22Rv1 (cell line): ENCODE data around the gene NSUN7.

ENCODE experiments used
- H3K27ac ChIP-seq: fragments of 450-650 bp; 2 replicates; pipeline ENCODE4 v1.5.1; 2017
- CTCF ChIP-seq: fragments of 450-650 bp; IDR thresholded peaks from 2 replicates; pipeline ENCODE4 v1.5.1; 2017; ENCODE audit warnings: mild to moderate bottlenecking
- ZFX ChIP-seq: fragments of 450-650 bp; IDR thresholded peaks from 2 replicates; pipeline ENCODE4 v1.6.1; 2017; ENCODE audit warnings: antibody characterized with exemption, borderline replicate concordance

The NSUN7 gene

GRCh38 chr4:40718586-40718985 is 31.2 kb upstream of the NSUN7 start:
- TF ChIP-seq ZFX (no peak), CTCF (no peak)
- H3K27ac ChIP-seq = peak overlapping the region; percentile 29; the same call in 1 of the 2 replicates

GRCh38 chr4:40719008-40719623 is 30.6 kb upstream of the NSUN7 start:
- peak overlapping the region; percentile 29; the same call in 1 of the 2 replicates for H3K27ac ChIP-seq
- peak; percentile 82 for TF ChIP-seq CTCF
- no peak for TF ChIP-seq ZFX

DNA sequence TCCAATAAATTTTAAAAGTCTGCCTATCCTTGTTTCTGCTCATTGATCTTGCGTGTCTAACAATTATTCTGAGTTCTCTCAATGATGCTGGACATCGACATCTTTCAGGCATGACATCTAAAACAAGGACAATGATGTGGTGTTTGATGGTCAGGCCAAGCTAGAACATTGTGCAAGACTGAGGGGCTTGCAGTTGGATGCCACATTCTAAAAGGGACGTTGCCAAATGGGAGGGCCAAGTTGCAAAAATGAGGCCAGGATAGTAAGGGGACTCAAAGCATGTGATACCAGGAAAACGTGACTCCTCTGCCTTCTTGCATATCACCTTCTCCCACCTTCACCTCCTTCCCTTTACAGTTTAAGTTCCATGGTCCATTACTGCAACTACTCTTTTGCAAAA is 29.4 kb upstream of the NSUN7 start:
- TF ChIP-seq ZFX = no peak
- TF ChIP-seq CTCF = no peak
- H3K27ac ChIP-seq = no peak overlapping the region

DNA sequence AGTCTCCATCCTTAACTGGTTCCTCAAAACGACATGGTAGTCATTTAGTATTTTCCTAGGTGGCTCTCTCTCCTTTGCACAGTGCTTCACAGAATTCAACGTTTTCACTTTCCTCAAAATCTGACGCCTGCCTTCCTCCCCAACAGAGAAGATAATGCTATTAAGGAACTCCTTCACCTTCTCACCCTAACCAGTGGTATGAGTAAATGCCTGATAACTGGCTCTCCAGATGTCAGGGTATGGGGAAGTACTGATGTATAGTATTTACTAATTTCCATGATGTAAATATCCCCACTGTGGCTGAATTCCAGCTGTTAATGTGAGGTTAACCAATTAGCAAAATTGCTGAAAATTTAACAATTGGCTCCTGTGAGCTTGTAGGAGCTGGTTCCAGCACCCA is 28.8 kb upstream of the NSUN7 start:
- H3K27ac ChIP-seq = no peak overlapping the region
- TF ChIP-seq ZFX (no peak), CTCF (no peak)

DNA sequence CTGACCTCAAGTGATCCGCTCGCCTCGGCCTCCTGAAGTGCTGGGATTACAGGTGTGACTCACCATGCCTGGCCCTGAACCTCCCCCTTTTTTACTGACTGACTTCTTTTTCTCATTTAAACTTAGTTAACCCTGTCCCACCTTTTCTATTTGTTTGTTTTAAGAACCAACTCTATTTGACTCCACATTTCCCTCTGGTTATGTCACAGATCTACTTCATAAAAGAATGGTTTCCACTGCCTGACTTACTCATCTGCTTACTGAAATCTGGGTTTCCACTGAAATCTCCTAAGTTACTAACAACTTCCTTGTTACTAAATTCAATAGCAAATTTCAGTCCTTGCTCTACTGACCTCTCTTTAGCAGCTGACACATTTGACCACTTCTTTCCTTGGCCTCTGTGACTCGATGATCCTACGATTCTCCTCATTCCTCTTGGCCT is 28.0 kb upstream of the NSUN7 start:
- no peak for TF ChIP-seq ZFX
- no peak for TF ChIP-seq CTCF
- H3K27ac ChIP-seq = no peak overlapping the region

DNA sequence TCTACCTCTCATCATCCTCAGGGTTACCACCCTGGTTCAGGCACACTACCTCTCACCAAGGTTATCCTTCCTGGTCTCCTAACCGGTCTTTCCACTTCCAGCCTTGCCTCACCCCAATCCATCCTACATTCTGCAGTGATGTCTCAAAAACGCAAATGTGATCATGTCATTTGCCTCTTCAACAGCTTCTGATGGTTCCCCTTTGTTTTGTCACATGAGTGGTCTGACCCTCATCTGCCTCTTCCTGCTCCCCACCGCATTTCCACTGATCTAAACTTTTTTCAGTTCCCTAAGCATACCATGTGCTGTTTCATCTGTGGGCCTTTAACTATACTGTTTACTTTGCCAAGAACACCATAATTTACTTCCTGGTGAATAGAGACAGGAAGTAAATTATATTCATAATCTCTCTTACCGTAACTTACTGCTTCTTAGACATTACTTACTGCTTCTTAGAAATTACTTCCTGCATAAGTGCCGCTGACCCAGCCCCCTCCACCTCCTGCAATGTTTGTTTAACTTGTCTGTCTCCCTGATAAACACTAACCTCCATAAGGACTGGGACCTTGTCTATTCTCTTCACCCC is 27.1 kb upstream of the NSUN7 start:
- no peak overlapping the region for H3K27ac ChIP-seq
- TF ChIP-seq ZFX (no peak), CTCF (no peak)

DNA sequence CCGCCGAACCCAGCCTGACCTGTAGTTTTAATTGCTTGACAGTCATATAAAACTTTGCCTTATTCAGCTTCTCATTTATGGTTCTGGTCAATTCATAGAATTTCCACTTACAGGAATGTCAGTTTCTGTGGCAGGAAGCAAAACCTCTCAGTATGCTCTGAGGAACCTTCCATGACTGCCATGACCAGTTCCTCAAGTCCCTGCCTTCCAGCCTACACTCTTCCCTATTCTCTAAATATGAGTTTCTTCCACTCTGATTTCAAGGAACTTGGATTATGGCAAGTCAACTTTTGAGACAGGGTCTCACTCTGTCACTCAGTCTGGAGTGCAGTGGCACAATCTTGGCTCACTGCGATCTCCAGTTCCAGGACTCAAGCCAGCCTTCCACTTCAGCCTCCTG is 26.0 kb upstream of the NSUN7 start:
- TF ChIP-seq CTCF (no peak), ZFX (no peak)

More for the DNA sequence above, 26.0 kb upstream of the NSUN7 start:
- no peak overlapping the region for H3K27ac ChIP-seq
